GM23338 (cell line): ENCODE measurements around the gene FAM177A1. TPM values are rescaled to one million over a fixed set of nuclear protein-coding genes. Genes with fewer than 3 reads are reported as not detected.

Experiments used
- ATAC-seq: fragments of 200-7000 bp; cut with Tn5 transposase; 3 replicates; pipeline ENCODE4 v1.9.1; 2020
- DNase-seq: peaks from one replicate; pipeline ENCODE4 v3.0.0-alpha.2; 2015; ENCODE audit warnings: low spot score
- H2AFZ ChIP-seq: fragments of 200-600 bp; sonication (generic); 2 replicates; pipeline ENCODE4 v1.8.0; 2016; ENCODE audit warnings: antibody characterized with exemption, mild to moderate bottlenecking, moderate library complexity
- H3F3A ChIP-seq: fragments of 200-600 bp; sonication (generic); replicated peaks from 2 replicates; pipeline ENCODE4 v1.8.0; 2017; ENCODE audit warnings: antibody characterized with exemption, mixed run types, low read depth
- H3K27ac ChIP-seq: fragments of 200-600 bp; sonication (generic); 2 replicates; pipeline ENCODE4 v1.6.1; 2016; ENCODE audit warnings: low read depth
- H3K27me3 ChIP-seq: fragments of 200-600 bp; sonication (generic); 2 replicates; pipeline ENCODE4 v1.8.0; 2016; ENCODE audit warnings: mild to moderate bottlenecking, mixed run types, moderate library complexity; ENCODE audit not compliant: insufficient read depth
- H3K36me3 ChIP-seq: fragments of 200-600 bp; sonication (generic); 2 replicates; pipeline ENCODE4 v1.8.0; 2016; ENCODE audit warnings: mild to moderate bottlenecking; ENCODE audit not compliant: insufficient read depth
- H3K4me1 ChIP-seq: fragments of 200-600 bp; sonication (generic); 2 replicates; pipeline ENCODE4 v1.8.0; 2016; ENCODE audit warnings: mild to moderate bottlenecking, moderate library complexity; ENCODE audit not compliant: insufficient read depth
- H3K4me2 ChIP-seq: fragments of 200-600 bp; sonication (generic); 2 replicates; pipeline ENCODE4 v1.7.1; 2017; ENCODE audit warnings: mixed run types
- H3K4me3 ChIP-seq: fragments of 200-600 bp; sonication (generic); 2 replicates; pipeline ENCODE4 v1.6.1; 2016; ENCODE audit warnings: mixed run types
- H3K79me2 ChIP-seq: fragments of 200-600 bp; sonication (generic); replicated peaks from 2 replicates; pipeline ENCODE4 v1.8.0; 2017; ENCODE audit warnings: mild to moderate bottlenecking; ENCODE audit not compliant: insufficient read depth
- H3K9me2 ChIP-seq: fragments of 200-600 bp; sonication (generic); 2 replicates; pipeline ENCODE4 v1.8.0; 2017; ENCODE audit not compliant: insufficient read depth
- H4K20me1 ChIP-seq: fragments of 200-600 bp; sonication (generic); replicated peaks from 2 replicates; pipeline ENCODE4 v1.8.0; 2017; ENCODE audit warnings: mild to moderate bottlenecking; ENCODE audit not compliant: insufficient read depth
- H3K27ac Mint-ChIP-seq: 2 replicates; pipeline ENCODE4 v1.8.0; 2020; ENCODE audit warnings: inconsistent platforms, mild to moderate bottlenecking, moderate library complexity, mixed read lengths
- H3K27me3 Mint-ChIP-seq: 3 replicates; pipeline ENCODE4 v1.8.0; 2022; ENCODE audit warnings: low read depth, mild to moderate bottlenecking, moderate library complexity, mixed read lengths, inconsistent platforms; ENCODE audit not compliant: insufficient read depth, poor library complexity
- H3K36me3 Mint-ChIP-seq: 3 replicates; pipeline ENCODE4 v1.8.0; 2021; ENCODE audit warnings: low read depth, mild to moderate bottlenecking, inconsistent platforms, moderate library complexity, mixed read lengths
- H3K4me1 Mint-ChIP-seq: 3 replicates; pipeline ENCODE4 v1.8.0; 2020; ENCODE audit warnings: mild to moderate bottlenecking, inconsistent platforms, mixed read lengths
- H3K4me3 Mint-ChIP-seq: 3 replicates; pipeline ENCODE4 v1.8.0; 2021; ENCODE audit warnings: moderate library complexity, mild to moderate bottlenecking, inconsistent platforms, mixed read lengths
- H3K9me3 Mint-ChIP-seq: 3 replicates; pipeline ENCODE4 v1.8.0; 2020; ENCODE audit warnings: moderate library complexity, mild to moderate bottlenecking, inconsistent platforms, mixed read lengths
- CREB1 ChIP-seq: fragments of 250-450 bp; sonication (Bioruptor Pico); IDR thresholded peaks from 2 replicates; pipeline ENCODE4 v1.5.0; 2020; ENCODE audit warnings: low read depth, mild to moderate bottlenecking, moderate library complexity
- CTCF ChIP-seq, 2 experiments: fragments of 200-600 bp in 1 of 2; sonication (generic) in 1 of 2; conservative IDR thresholded peaks; 2 replicates each; pipeline versions ENCODE4 v1.5.1 to v1.6.1; 2016 to 2017; ENCODE audit warnings: antibody characterized with exemption in 2 of 2, low read depth in 2 of 2, mild to moderate bottlenecking in 2 of 2, moderate library complexity in 1 of 2
- ETS1 ChIP-seq: IDR thresholded peaks from 2 replicates; pipeline ENCODE4 v1.6.1; 2016; ENCODE audit warnings: antibody characterized with exemption
- EZH2 ChIP-seq: fragments of 200-600 bp; sonication (generic); IDR thresholded peaks from one replicate; pipeline ENCODE4 v1.8.0; 2017; ENCODE audit warnings: antibody characterized with exemption, mild to moderate bottlenecking, low read depth; ENCODE audit not compliant: unreplicated experiment
- EZH2phosphoT487 ChIP-seq: fragments of 200-600 bp; sonication (generic); IDR thresholded peaks from one replicate; pipeline ENCODE4 v1.8.1; 2018; ENCODE audit warnings: antibody characterized with exemption; ENCODE audit not compliant: unreplicated experiment
- JUNB ChIP-seq: IDR thresholded peaks from one replicate; pipeline ENCODE4 v1.6.1; 2016; ENCODE audit warnings: antibody characterized with exemption; ENCODE audit not compliant: unreplicated experiment
- NANOG ChIP-seq: IDR thresholded peaks from 2 replicates; pipeline ENCODE4 v1.6.1; 2016; ENCODE audit warnings: antibody characterized with exemption, borderline replicate concordance
- POLR2AphosphoS5 ChIP-seq: IDR thresholded peaks from 2 replicates; pipeline ENCODE4 v1.6.1; 2016; ENCODE audit warnings: antibody characterized with exemption, low read depth
- REST ChIP-seq: IDR thresholded peaks from one replicate; pipeline ENCODE4 v1.6.1; 2018; ENCODE audit warnings: antibody characterized with exemption; ENCODE audit not compliant: unreplicated experiment
- STAT1 ChIP-seq: IDR thresholded peaks from one replicate; pipeline ENCODE4 v1.6.1; 2016; ENCODE audit warnings: antibody characterized with exemption; ENCODE audit not compliant: unreplicated experiment
- ZNF114 ChIP-seq: fragments of 250-450 bp; sonication (Bioruptor Pico); IDR thresholded peaks from 2 replicates; pipeline ENCODE4 v1.5.0; 2020; ENCODE audit warnings: mild to moderate bottlenecking, moderate library complexity
- ZNF331 ChIP-seq: fragments of 250-450 bp; sonication (Bioruptor Pico); IDR thresholded peaks from 2 replicates; pipeline ENCODE4 v1.5.0; 2020; ENCODE audit warnings: low read depth, mild to moderate bottlenecking, moderate library complexity
- ZNF462 ChIP-seq: fragments of 250-450 bp; sonication (Bioruptor Pico); IDR thresholded peaks from 2 replicates; pipeline ENCODE4 v1.5.0; 2020; ENCODE audit warnings: mild to moderate bottlenecking, moderate library complexity
- polyA plus RNA-seq: library from polyadenylated mRNA; unstranded; fragments of >200 nt; fragmentation: Nextera tagmentation; extraction: Ambion mirVana; gene quantifications from 2 replicates; pipeline ENCODE4 v1.2.1, GENCODE V29; 2016
- total RNA-seq: library from RNA; depleted of rRNA; stranded (reverse); fragments of >200 nt; shearing (Covaris generic); gene quantifications from 2 replicates; pipeline ENCODE4 v1.2.3, GENCODE V29; 2014

FAM177A1 gene
- total and polyA plus RNA-seq, 2 experiments from 2014 or later = 22.8 to 72.5 TPM

- no peak for TF ChIP-seq NANOG
- no peak for TF ChIP-seq REST
- no peak for TF ChIP-seq CTCF (conservative IDR thresholded peaks at IDR 0.05; ENCODE audit: low read depth in 2 of 2)
- TF ChIP-seq ETS1 = no peak
- TF ChIP-seq ZNF462 (CRISPR knock-in tag) = no peak
- no peak for TF ChIP-seq EZH2
- no peak for TF ChIP-seq POLR2AphosphoS5
- no peak for TF ChIP-seq ZNF114
- no peak for TF ChIP-seq JUNB
- no peak for TF ChIP-seq STAT1
- TF ChIP-seq EZH2phosphoT487 = no peak
- TF ChIP-seq ZNF331 (CRISPR knock-in tag) = no peak
- no peak for TF ChIP-seq CREB1 (CRISPR knock-in tag)
- no peak overlapping the region for H3K27ac Mint-ChIP-seq
- no peak overlapping the region for H3K4me3 ChIP-seq
- no peak overlapping the region for H3K4me2 ChIP-seq
- no peaks in the 10 kb centered on the region for H3K27me3 ChIP-seq
- no peaks in the 10 kb centered on the region for H3K9me2 ChIP-seq
- H3F3A ChIP-seq = peaks cover 10% of the 10 kb centered on the region
- H3K79me2 ChIP-seq = peaks cover 6% of the 10 kb centered on the region
- no peak overlapping the region for H3K27ac ChIP-seq
- H3K27me3 Mint-ChIP-seq = no peaks in the 10 kb centered on the region
- H2AFZ ChIP-seq = no peak overlapping the region
- H3K36me3 ChIP-seq = no peaks in the 10 kb centered on the region
- DNase-seq (no peak), ATAC-seq (no peak)
- H3K4me1 ChIP-seq = peaks cover 7% of the 10 kb centered on the region
- H3K36me3 Mint-ChIP-seq = peaks cover 8% of the 10 kb centered on the region
- H3K4me3 Mint-ChIP-seq = no peak overlapping the region
- peaks cover 5% of the 10 kb centered on the region for H3K4me1 Mint-ChIP-seq
- peaks cover 13% of the 10 kb centered on the region for H3K9me3 Mint-ChIP-seq
- H4K20me1 ChIP-seq = no peaks in the 10 kb centered on the region
These were observed 3.4 kb upstream of the FAM177A1 start for GRCh38 chr14:35042632-35043031.
